MM.1S (cell line): ENCODE results near the gene SPPL3.
"Not testable (repeated sequence)": the region's sequence is repeated elsewhere in the genome, so short reads cannot be mapped to it uniquely, and the experiment has no call there.

ENCODE experiments used
- CTCF ChIP-seq: fragments of 300-600 bp; sonication (generic); IDR thresholded peaks from 2 replicates; pipeline ENCODE4 v1.5.1; 2016; ENCODE audit warnings: antibody characterized with exemption, low read length, mixed read lengths
- EZH2 ChIP-seq: fragments of 300-600 bp; sonication (generic); optimal IDR thresholded peaks from 2 replicates; pipeline ENCODE3; 2017; ENCODE audit warnings: low read depth, mild to moderate bottlenecking, antibody characterized with exemption, low read length, mixed read lengths

- not testable (repeated sequence) for TF ChIP-seq EZH2, CTCF
These were observed 46.2 kb upstream of the SPPL3 start for GRCh38 chr12:120950260-120950799.
